ENCODE measurements around the gene BICC1.

The BICC1 gene

GRCh38 chr10:58516671-58517070, 4.0 kb downstream of the BICC1 start:
- H3K27ac ChIP-seq, result no peak overlapping the region
- no peaks in the 10 kb centered on the region for H3K27me3 ChIP-seq (replicated peaks)

GRCh38 chr10:58517081-58517480, 4.4 kb downstream of the BICC1 start:
- Histone ChIP-seq H3K36me3 (replicated peaks) (no peaks in the 10 kb centered on the region), H3K4me3 (ENCODE audit: low read depth, low read length) (no peak overlapping the region), H3K27me3 (replicated peaks) (no peaks in the 10 kb centered on the region), H3K27ac (no peak overlapping the region)
- no peak for DNase-seq
- TF ChIP-seq, protein P1, sequence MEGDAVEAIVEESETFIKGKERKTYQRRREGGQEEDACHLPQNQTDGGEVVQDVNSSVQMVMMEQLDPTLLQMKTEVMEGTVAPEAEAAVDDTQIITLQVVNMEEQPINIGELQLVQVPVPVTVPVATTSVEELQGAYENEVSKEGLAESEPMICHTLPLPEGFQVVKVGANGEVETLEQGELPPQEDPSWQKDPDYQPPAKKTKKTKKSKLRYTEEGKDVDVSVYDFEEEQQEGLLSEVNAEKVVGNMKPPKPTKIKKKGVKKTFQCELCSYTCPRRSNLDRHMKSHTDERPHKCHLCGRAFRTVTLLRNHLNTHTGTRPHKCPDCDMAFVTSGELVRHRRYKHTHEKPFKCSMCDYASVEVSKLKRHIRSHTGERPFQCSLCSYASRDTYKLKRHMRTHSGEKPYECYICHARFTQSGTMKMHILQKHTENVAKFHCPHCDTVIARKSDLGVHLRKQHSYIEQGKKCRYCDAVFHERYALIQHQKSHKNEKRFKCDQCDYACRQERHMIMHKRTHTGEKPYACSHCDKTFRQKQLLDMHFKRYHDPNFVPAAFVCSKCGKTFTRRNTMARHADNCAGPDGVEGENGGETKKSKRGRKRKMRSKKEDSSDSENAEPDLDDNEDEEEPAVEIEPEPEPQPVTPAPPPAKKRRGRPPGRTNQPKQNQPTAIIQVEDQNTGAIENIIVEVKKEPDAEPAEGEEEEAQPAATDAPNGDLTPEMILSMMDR (IDR thresholded peaks at IDR 0.05; ENCODE audit: low read depth, low read length, missing control alignments), result peak; percentile 9
- in situ Hi-C loops (cut with HindIII; ENCODE audit: low pct_ligation_motif_present, low sequenced_read_pairs), result no loop called here

More at GRCh38 chr10:58516671-58517070, 4.0 kb downstream of the BICC1 start:
- TF ChIP-seq, protein P1 (IDR thresholded peaks at IDR 0.05; ENCODE audit: low read depth, low read length, missing control alignments), result no peak
- no peak for DNase-seq
- in situ Hi-C loops (cut with HindIII; ENCODE audit: low pct_ligation_motif_present, low sequenced_read_pairs), result no loop called here
- Histone ChIP-seq H3K36me3 (replicated peaks) (no peaks in the 10 kb centered on the region), H3K4me3 (ENCODE audit: low read depth, low read length) (no peak overlapping the region)

GRCh38 chr10:58517491-58518355, 5.1 kb downstream of the BICC1 start:
- no peak for DNase-seq
- Histone ChIP-seq H3K36me3 (replicated peaks) (no peaks in the 10 kb centered on the region), H3K27ac (no peak overlapping the region), H3K27me3 (replicated peaks) (no peaks in the 10 kb centered on the region), H3K4me3 (ENCODE audit: low read depth, low read length) (no peak overlapping the region)
- TF ChIP-seq, protein P1 (IDR thresholded peaks at IDR 0.05; ENCODE audit: low read depth, low read length, missing control alignments), result no peak
- in situ Hi-C loops (cut with HindIII; ENCODE audit: low pct_ligation_motif_present, low sequenced_read_pairs), result no loop called here

DNA sequence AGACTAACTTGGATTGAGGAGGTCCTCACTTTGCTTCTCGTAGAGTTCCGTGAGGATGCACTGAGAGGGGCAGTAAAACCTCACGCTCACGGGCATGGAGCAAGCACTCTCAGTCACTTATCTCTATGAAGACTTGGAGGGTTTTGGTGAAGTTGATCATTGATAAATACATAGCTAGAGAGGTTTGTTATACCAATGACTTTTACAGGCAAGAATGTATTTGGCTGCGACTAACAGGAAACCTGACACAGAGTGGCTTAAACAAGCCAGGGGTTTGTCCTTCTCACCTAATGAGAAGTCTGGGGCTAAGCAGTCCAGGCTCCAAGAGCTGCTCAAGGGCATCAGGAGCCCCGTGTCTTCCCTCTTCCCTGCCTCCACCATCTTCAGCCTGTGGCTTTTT, 6.1 kb downstream of the BICC1 start:
- Histone ChIP-seq H3K27ac (no peak overlapping the region), H3K36me3 (replicated peaks) (no peaks in the 10 kb centered on the region), H3K27me3 (replicated peaks) (no peaks in the 10 kb centered on the region), H3K4me3 (ENCODE audit: low read depth, low read length) (no peak overlapping the region)
- in situ Hi-C loops (cut with HindIII; ENCODE audit: low pct_ligation_motif_present, low sequenced_read_pairs), result no loop called here
- TF ChIP-seq, protein P1 (IDR thresholded peaks at IDR 0.05; ENCODE audit: low read depth, low read length, missing control alignments), result no peak
- DNase-seq, result no peak

DNA sequence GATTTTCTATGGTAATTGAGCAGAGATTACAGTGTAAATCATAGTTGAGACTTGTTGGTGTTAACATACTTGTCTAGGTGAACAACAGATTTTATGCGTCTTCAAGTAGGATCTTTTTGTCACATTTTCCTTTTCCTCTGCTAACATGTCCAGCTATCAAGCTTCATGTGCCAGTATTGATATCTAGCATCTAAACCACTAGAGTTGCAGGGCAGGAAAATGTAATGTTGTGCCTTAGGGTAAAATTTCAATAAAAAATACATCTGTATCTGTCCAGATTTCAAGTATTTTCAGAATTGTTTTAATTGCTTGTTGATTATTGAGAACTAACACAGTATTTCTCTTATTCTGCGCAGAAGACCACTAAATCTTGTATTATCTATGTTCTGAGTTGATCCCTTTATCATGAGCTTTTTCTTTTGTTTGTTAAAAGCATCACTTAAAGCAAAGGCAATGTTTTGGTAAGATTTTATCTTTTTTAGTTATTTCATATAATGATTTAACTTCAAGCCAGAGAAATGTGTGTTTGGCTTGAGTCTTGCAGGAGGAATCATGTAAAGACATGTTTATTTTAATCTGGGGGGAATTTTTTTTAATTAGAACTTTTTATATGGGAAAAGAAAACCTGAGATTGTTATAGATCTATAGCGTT, 16.5 kb downstream of the BICC1 start:
- no peak for DNase-seq
- TF ChIP-seq, protein P1 (IDR thresholded peaks at IDR 0.05; ENCODE audit: low read depth, low read length, missing control alignments), result no peak
- Histone ChIP-seq H3K4me3 (ENCODE audit: low read depth, low read length) (no peak overlapping the region), H3K36me3 (replicated peaks) (no peaks in the 10 kb centered on the region), H3K27ac (no peak overlapping the region), H3K27me3 (replicated peaks) (no peaks in the 10 kb centered on the region)
- in situ Hi-C loops (cut with HindIII; ENCODE audit: low pct_ligation_motif_present, low sequenced_read_pairs), result no loop called here

Measured in brain microvascular endothelial cell (primary cell).